BLaER1 (cell line): Measurements from ENCODE around the gene TRIM15.
"Not testable (repeated sequence)": the region's sequence is repeated elsewhere in the genome, so short reads cannot be mapped to it uniquely, and the experiment has no call there.

Experiments used
- H3K27ac ChIP-seq: shearing (Covaris generic); formaldehyde crosslinking; 2 replicates; pipeline ENCODE4 v1.8.1; 2022
- H3K27me3 ChIP-seq: shearing (Covaris generic); formaldehyde crosslinking; 2 replicates; pipeline ENCODE4 v1.8.1; 2022
- H3K36me3 ChIP-seq: shearing (Covaris generic); formaldehyde crosslinking; 2 replicates; pipeline ENCODE4 v1.8.1; 2022
- H3K4me1 ChIP-seq: shearing (Covaris generic); formaldehyde crosslinking; 2 replicates; pipeline ENCODE4 v1.8.1; 2022
- H3K4me2 ChIP-seq: shearing (Covaris generic); formaldehyde crosslinking; 2 replicates; pipeline ENCODE4 v1.8.1; 2022
- H3K4me3 ChIP-seq: shearing (Covaris generic); formaldehyde crosslinking; 2 replicates; pipeline ENCODE4 v1.8.1; 2022
- H3K9ac ChIP-seq: shearing (Covaris generic); formaldehyde crosslinking; 2 replicates; pipeline ENCODE4 v1.8.1; 2022
- H3K9me3 ChIP-seq: shearing (Covaris generic); formaldehyde crosslinking; 2 replicates; pipeline ENCODE4 v1.8.1; 2022
- H4K20me1 ChIP-seq: shearing (Covaris generic); formaldehyde crosslinking; 2 replicates; pipeline ENCODE4 v1.8.1; 2022
- Cebpa-rat ChIP-seq: shearing (Covaris generic); IDR thresholded peaks from 2 replicates; pipeline ENCODE4 v1.8.1; 2022

TRIM15 gene

DNA sequence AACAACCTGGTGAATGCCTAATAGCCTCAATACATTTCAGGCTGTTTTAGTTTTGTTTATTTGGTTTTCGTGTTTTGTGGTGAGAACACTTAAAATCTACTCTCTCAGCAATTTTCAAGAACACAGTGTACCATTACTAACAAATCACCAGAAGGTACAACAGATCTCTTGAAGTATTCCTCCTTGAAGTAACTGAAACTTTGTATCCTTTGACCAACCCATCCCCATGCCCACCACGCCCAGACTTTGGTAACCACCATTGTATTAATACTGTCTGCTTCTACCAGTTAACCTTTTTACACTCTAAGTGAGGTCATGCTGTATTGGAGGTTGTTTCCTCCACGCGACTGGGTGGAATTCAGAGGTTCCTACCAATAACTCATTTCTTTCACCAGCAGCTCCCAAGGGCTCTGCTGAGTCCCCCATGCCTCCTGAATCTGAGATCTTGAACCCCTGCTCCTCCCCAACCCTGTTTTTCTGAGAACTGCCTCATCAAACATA is 33.1 kb upstream of the TRIM15 start:
- Histone ChIP-seq H3K4me2 (peak overlapping the region; percentile 45), H3K27me3 (peaks cover 28% of the 10 kb centered on the region), H3K27ac (no peak overlapping the region), H3K4me1 (peaks cover 54% of the 10 kb centered on the region), H4K20me1 (no peaks in the 10 kb centered on the region), H3K4me3 (no peak overlapping the region), H3K9ac (no peak overlapping the region), H3K36me3 (no peaks in the 10 kb centered on the region), H3K9me3 (no peaks in the 10 kb centered on the region)
- TF ChIP-seq Cebpa-rat = no peak

DNA sequence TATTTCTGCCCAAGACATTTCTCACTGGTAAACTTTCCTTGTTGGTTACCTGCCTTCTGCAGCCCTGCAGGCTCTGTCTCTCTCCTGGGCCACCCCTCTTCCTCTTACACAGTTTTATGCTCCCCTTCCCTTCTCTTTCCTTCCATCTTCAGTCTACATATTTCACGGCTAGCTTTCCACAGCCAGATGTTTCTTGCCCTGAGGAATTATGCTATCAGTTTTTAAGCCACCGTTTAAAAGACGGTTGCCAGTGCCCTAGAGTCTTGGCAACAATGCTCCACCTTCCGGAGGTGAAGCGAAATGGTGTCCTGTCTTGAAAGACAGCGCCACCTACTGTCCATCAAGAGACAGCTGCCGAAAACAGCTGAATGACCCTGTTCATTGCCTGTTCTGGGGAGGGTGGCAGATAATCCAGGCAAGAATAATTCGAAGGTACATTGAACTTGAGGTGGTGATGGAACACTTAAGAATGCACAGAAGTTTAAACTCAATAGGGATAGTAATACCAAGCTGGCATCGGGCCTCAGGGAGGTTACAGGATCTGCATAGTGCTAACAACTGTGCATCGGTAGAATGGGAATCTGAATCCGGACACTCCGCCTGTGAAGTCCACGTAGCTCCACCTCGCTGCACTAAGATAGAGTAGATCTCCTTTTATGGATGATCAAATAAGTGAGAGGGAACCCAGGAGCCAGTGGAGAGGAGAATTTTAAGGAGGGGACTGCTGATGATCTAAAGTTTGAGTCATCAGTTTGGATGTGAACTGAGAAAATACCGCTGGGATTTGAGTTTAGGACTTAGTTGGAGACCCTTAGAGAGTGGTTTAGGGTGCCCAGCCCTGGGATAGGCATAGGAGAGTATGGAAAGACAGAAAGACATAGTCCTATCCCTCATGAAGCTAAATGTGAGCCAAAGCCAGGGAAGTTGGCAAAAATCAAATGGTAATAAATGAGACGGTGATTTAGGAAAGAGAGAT is 32.2 kb upstream of the TRIM15 start:
- H3K27ac ChIP-seq = no peak overlapping the region
- no peaks in the 10 kb centered on the region for H3K9me3 ChIP-seq
- TF ChIP-seq Cebpa-rat = no peak
- H3K4me3 ChIP-seq = no peak overlapping the region
- no peak overlapping the region for H3K9ac ChIP-seq
- H3K4me2 ChIP-seq = peak overlapping the region; percentile 45
- no peaks in the 10 kb centered on the region for H4K20me1 ChIP-seq
- H3K4me1 ChIP-seq = peaks cover 56% of the 10 kb centered on the region
- H3K36me3 ChIP-seq = no peaks in the 10 kb centered on the region
- peaks cover 28% of the 10 kb centered on the region for H3K27me3 ChIP-seq

DNA sequence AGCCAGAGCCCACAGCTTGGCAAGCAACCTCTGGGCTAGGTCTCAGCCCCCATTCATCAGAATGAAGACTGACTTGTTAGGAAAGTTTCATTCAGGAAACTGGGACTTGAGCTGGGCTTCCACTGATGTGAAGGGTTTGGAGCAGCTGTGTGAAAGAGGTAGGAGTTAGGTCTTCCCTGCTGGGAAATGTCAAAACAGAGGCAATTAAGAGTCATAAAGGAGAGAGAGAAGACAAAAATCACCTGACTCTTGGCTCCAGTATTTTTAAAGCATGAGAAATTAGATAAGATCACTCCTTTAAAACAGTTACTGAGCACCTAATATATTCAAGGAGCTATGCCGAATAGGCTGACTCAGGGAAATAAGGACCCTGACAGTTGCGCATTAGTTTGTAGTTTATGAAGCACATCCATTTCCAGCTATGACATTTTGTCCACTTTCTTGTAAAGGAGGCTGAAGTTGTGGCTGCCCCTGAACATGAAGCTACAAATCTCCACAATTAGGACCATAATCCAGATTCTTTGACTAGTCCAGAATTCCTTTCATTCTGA is 31.3 kb upstream of the TRIM15 start:
- no peaks in the 10 kb centered on the region for H3K9me3 ChIP-seq
- peaks cover 56% of the 10 kb centered on the region for H3K4me1 ChIP-seq
- H3K9ac ChIP-seq = no peak overlapping the region
- TF ChIP-seq Cebpa-rat = no peak
- H3K36me3 ChIP-seq = no peaks in the 10 kb centered on the region
- no peaks in the 10 kb centered on the region for H4K20me1 ChIP-seq
- no peak overlapping the region for H3K4me3 ChIP-seq
- H3K27me3 ChIP-seq = peaks cover 26% of the 10 kb centered on the region
- 0 out of 2 replicates have a peak overlapping the region, but pooled peaks have one; percentile 1 for H3K4me2 ChIP-seq
- H3K27ac ChIP-seq = no peak overlapping the region

GRCh38 chr6:30135147-30135546 is 28.2 kb upstream of the TRIM15 start:
- Histone ChIP-seq H3K4me3 (no peak overlapping the region), H4K20me1 (no peaks in the 10 kb centered on the region), H3K9me3 (no peaks in the 10 kb centered on the region), H3K36me3 (no peaks in the 10 kb centered on the region), H3K4me1 (peaks cover 30% of the 10 kb centered on the region), H3K27ac (no peak overlapping the region), H3K9ac (no peak overlapping the region), H3K27me3 (no peaks in the 10 kb centered on the region), H3K4me2 (peak overlapping the region; percentile 75; the same call in 1 of the 2 replicates)
- no peak for TF ChIP-seq Cebpa-rat

DNA sequence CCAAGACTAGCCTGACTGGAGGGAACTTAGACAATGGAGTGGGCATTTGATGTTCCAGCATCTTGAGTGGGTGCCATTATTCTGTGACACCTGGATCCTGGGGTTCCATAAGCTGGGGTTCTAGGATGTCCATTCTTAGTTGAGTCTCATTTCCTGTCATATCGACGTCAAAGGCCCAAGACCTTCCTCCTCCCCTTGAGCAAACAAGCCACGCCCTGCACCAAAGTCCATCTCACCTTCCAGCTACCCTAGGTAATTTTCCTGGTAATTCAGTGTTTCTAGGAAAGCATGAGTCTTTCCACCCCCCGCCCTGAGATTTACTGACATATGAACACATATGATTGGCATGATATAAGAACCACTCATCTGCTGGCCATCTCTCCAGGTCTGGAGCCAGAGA is 27.6 kb upstream of the TRIM15 start, which contains the start of gene TRIM40:
TSS of gene TRIM40 (plus strand) at position 384 of the 400 bp plus-strand sequence. CDS start 897 bp downstream, outside the sequence.
- Histone ChIP-seq H3K9me3 (no peaks in the 10 kb centered on the region), H3K36me3 (no peaks in the 10 kb centered on the region), H3K4me3 (no peak within 1 kb of the TSS), H3K4me1 (peaks cover 24% of the 10 kb centered on the region), H3K9ac (no peak within 1 kb of the TSS), H3K27me3 (no peaks in the 10 kb centered on the region), H3K27ac (no peak within 1 kb of the TSS), H4K20me1 (no peaks in the 10 kb centered on the region), H3K4me2 (peak within 1 kb of the TSS; percentile 75)
- TF ChIP-seq Cebpa-rat = no peak

- H3K4me2 ChIP-seq = peak overlapping the region; percentile 75
- TF ChIP-seq Cebpa-rat = no peak
- no peaks in the 10 kb centered on the region for H4K20me1 ChIP-seq
- no peak overlapping the region for H3K9ac ChIP-seq
- H3K4me1 ChIP-seq = peaks cover 21% of the 10 kb centered on the region
- H3K27ac ChIP-seq = no peak overlapping the region
- H3K36me3 ChIP-seq = no peaks in the 10 kb centered on the region
- H3K27me3 ChIP-seq = no peaks in the 10 kb centered on the region
- H3K4me3 ChIP-seq = no peak overlapping the region
- H3K9me3 ChIP-seq = no peaks in the 10 kb centered on the region
Observed at GRCh38 chr6:30136570-30137286, 26.6 kb upstream of the TRIM15 start.

- not testable (repeated sequence) for H3K36me3 ChIP-seq, H3K9ac ChIP-seq, H3K4me3 ChIP-seq, H3K4me2 ChIP-seq, H4K20me1 ChIP-seq, H3K27me3 ChIP-seq, H3K9me3 ChIP-seq, H3K27ac ChIP-seq
- H3K4me1 ChIP-seq = peaks cover 21% of the 10 kb centered on the region
Observed at GRCh38 chr6:30140240-30140639, 23.1 kb upstream of the TRIM15 start.

GRCh38 chr6:30142665-30143064 is 20.7 kb upstream of the TRIM15 start:
- Histone ChIP-seq H3K9ac (no peak overlapping the region), H4K20me1 (no peaks in the 10 kb centered on the region), H3K27ac (no peak overlapping the region), H3K4me3 (no peak overlapping the region), H3K4me2 (no peak overlapping the region), H3K36me3 (no peaks in the 10 kb centered on the region), H3K27me3 (no peaks in the 10 kb centered on the region), H3K9me3 (no peaks in the 10 kb centered on the region), H3K4me1 (peaks cover 14% of the 10 kb centered on the region)
- TF ChIP-seq Cebpa-rat = no peak

GRCh38 chr6:30143780-30144179 is 19.6 kb upstream of the TRIM15 start:
- H3K4me3 ChIP-seq = no peak overlapping the region
- no peaks in the 10 kb centered on the region for H3K27me3 ChIP-seq
- no peak overlapping the region for H3K27ac ChIP-seq
- H4K20me1 ChIP-seq = no peaks in the 10 kb centered on the region
- H3K9me3 ChIP-seq = no peaks in the 10 kb centered on the region
- H3K4me2 ChIP-seq = no peak overlapping the region
- H3K9ac ChIP-seq = no peak overlapping the region
- H3K4me1 ChIP-seq = peaks cover 17% of the 10 kb centered on the region
- H3K36me3 ChIP-seq = no peaks in the 10 kb centered on the region
- TF ChIP-seq Cebpa-rat = no peak
